Right atrium auricular region (tissue), 2 donors: Measurements from ENCODE around the gene LRRK2. TPM values are rescaled to one million over a fixed set of nuclear protein-coding genes. Genes with fewer than 3 reads are reported as not detected.

Experiments
- DNase-seq: peaks from one replicate; pipeline ENCODE4 v3.0.0-alpha.2; 2019; ENCODE audit warnings: low spot score
- H3K27ac ChIP-seq, 2 donors: fragments of 200-600 bp; sonication (generic); 1 replicate in 1 of 2; 2 replicates in 1 of 2; pipeline ENCODE4 v1.5.1; 2016 to 2019
- H3K27me3 ChIP-seq, 2 donors: fragments of 200-600 bp; sonication (generic); one replicate each; pipeline versions ENCODE4 v1.5.1 to v1.6.0; 2017 to 2019
- H3K36me3 ChIP-seq: fragments of 200-600 bp; sonication (generic); one replicate; pipeline ENCODE4 v1.5.1; 2016
- H3K4me1 ChIP-seq, 2 donors: fragments of 200-600 bp; sonication (generic); one replicate each; pipeline versions ENCODE4 v1.5.1 to v1.6.0; 2017 to 2019
- H3K4me3 ChIP-seq, 2 donors: fragments of 200-600 bp; sonication (generic); 1 replicate in 1 of 2; 2 replicates in 1 of 2; pipeline ENCODE4 v1.5.1; 2017 to 2019; ENCODE audit warnings: mild to moderate bottlenecking in 1 of 2, moderate library complexity in 1 of 2
- H3K9me3 ChIP-seq, 2 donors: fragments of 200-600 bp; sonication (generic); one replicate each; pipeline ENCODE4 v1.5.1; 2019
- total RNA-seq, 2 donors: library from RNA; depleted of rRNA; stranded (reverse); fragments of >200 nt; gene quantifications; one replicate each; pipeline ENCODE4 v1.1.0, GENCODE V29; 2016
- TF ChIP-seq, protein P1 (sequence below), 2 donors: fragments of 200-600 bp; sonication (generic); IDR thresholded peaks; one replicate each; pipeline ENCODE4 v1.5.1; 2019; ENCODE audit warnings: antibody characterized with exemption in 2 of 2

LRRK2 gene
- total RNA-seq, 2 donors from 2014 or later = 7.1 to 8.6 TPM

DNA sequence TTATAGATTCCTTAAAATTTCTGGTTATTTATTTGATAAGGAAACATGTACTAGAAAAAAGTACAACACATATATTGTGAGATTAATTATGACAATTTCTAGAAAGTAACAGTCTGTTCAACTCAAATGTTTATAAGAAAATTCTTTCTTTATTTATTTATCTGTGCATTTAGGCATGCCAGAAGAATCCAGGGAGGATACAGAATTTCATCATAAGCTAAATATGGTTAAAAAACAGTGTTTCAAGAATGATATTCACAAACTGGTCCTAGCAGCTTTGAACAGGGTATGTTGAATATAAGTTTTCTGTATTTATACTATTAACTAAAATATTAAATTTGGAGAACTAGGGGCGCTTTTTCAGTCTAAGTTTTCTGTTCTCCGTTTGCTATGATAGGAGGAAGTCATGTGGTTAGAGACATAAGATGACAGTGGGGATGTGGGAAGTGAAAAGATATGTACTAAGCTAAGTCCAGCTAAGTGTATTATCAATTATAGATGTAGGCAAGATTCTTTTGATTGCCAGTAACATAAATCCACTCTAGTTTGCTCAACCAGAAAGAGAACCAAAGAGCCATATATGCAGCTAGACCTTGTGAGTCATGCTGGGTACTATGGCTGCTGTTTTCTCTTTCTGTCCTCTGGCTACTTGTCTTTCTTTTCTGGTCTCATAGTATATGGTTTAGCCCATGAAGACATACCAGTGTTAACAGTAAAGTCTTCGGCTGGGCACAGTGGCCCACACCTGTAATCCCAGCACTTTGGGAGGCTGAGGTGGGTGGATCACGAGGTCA is 39.0 kb downstream of the LRRK2 start:
- no peak overlapping the region for H3K4me3 ChIP-seq
- H3K27ac ChIP-seq = no peak overlapping the region
- peaks cover 0 to 8% of the 10 kb centered on the region in 2 donors for H3K9me3 ChIP-seq
- H3K27me3 ChIP-seq = no peaks in the 10 kb centered on the region
- H3K36me3 ChIP-seq = peaks cover 7% of the 10 kb centered on the region
- no peak for DNase-seq
- no peaks in the 10 kb centered on the region for H3K4me1 ChIP-seq
- TF ChIP-seq, protein P1, sequence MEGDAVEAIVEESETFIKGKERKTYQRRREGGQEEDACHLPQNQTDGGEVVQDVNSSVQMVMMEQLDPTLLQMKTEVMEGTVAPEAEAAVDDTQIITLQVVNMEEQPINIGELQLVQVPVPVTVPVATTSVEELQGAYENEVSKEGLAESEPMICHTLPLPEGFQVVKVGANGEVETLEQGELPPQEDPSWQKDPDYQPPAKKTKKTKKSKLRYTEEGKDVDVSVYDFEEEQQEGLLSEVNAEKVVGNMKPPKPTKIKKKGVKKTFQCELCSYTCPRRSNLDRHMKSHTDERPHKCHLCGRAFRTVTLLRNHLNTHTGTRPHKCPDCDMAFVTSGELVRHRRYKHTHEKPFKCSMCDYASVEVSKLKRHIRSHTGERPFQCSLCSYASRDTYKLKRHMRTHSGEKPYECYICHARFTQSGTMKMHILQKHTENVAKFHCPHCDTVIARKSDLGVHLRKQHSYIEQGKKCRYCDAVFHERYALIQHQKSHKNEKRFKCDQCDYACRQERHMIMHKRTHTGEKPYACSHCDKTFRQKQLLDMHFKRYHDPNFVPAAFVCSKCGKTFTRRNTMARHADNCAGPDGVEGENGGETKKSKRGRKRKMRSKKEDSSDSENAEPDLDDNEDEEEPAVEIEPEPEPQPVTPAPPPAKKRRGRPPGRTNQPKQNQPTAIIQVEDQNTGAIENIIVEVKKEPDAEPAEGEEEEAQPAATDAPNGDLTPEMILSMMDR (IDR thresholded peaks at IDR 0.05) = no peak

DNA sequence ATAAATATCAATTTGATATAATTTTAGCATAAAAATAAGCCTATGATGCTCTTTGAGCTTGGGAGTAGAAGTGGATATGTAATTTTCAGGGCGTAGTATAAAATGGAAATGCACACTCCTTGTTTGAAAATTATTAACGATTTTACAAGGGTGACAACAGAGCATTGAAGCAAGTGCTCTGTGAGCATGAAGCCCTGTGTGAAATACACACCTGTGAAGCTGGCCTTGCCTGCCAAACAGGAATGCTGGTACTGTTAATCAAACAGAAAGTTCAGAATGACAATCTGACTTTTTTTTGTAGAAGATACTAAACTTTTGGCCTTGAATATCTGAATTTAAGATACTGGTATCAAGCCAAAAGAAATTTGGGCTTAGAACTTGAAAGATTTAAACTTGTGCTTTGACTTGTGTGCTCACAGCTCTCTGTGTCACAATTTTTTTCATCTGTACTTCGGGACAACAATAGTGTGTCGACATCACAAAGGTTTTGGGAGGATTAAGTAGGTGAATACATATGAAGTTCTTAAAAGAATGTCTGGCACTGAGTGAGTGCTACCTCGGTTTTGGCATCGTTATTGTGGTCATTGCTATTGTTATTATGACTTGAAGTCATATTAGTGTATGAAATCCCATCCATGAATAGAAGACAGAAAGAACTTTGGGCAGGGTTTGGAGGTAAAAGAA is 47.3 kb downstream of the LRRK2 start:
- Histone ChIP-seq H3K9me3 (no peaks in the 10 kb centered on the region), H3K4me1 (no peaks in the 10 kb centered on the region), H3K36me3 (no peaks in the 10 kb centered on the region), H3K27me3 (no peaks in the 10 kb centered on the region), H3K27ac (no peak overlapping the region), H3K4me3 (no peak overlapping the region)
- TF ChIP-seq, protein P1 (IDR thresholded peaks at IDR 0.05) = no peak
- no peak for DNase-seq

DNA sequence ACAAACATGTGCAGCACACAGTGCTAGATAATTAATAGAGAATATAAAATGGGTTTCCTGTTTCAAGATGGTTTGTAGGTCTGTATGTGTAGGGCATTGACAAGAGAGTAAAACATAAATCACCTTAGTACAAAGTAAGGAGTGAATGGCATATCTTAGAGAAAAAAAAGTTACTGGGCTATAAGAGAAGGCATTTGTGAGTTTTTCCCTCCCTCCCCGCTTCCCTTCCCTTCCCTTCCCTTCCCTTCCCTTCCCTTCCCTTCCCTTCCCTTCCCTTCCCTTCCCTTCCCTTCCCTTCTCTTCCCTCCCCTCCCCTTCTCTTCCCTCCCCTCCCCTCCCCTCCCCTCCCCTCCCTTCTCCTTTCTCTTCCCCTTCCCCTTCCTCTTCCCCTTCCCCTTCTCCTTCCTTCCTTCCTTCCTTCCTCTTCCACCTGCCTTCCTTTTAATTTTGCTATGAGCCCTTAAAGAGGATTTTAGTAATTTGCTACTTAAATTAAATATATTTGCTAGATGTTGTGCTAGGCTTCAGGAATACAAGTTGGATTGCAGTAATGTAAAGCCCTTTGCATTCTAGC is 57.1 kb downstream of the LRRK2 start:
- Histone ChIP-seq H3K9me3 (no peaks in the 10 kb centered on the region), H3K36me3 (peaks cover 22% of the 10 kb centered on the region), H3K27ac (no peak overlapping the region), H3K4me1 (no peaks in the 10 kb centered on the region), H3K27me3 (no peaks in the 10 kb centered on the region), H3K4me3 (no peak overlapping the region)
- TF ChIP-seq, protein P1 (IDR thresholded peaks at IDR 0.05) = no peak
- DNase-seq = no peak

DNA sequence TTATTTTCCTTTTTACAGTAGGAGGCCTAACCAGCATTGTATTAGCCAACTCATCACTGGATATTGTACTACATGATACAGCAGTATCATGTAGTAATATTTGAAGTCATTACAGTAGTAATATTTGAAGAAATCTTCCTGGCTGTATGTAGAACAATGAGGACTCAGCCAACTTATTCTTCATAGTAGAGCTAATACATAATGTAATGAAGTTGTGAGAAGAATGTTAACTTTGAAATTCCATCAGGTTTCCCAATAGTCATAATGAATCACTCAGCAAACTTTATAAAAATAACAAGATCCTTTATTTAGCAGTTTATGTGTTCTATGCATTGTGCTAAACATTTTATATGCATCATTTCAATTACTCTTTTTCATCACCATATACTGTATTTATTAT is 61.8 kb downstream of the LRRK2 start:
- TF ChIP-seq, protein P1 (IDR thresholded peaks at IDR 0.05) = no peak
- no peak overlapping the region for H3K27ac ChIP-seq
- H3K9me3 ChIP-seq = peaks cover 0 to 12% of the 10 kb centered on the region in 2 donors
- H3K36me3 ChIP-seq = peaks cover 39% of the 10 kb centered on the region
- no peaks in the 10 kb centered on the region for H3K4me1 ChIP-seq
- H3K4me3 ChIP-seq = no peak overlapping the region
- no peaks in the 10 kb centered on the region for H3K27me3 ChIP-seq
- no peak for DNase-seq

DNA sequence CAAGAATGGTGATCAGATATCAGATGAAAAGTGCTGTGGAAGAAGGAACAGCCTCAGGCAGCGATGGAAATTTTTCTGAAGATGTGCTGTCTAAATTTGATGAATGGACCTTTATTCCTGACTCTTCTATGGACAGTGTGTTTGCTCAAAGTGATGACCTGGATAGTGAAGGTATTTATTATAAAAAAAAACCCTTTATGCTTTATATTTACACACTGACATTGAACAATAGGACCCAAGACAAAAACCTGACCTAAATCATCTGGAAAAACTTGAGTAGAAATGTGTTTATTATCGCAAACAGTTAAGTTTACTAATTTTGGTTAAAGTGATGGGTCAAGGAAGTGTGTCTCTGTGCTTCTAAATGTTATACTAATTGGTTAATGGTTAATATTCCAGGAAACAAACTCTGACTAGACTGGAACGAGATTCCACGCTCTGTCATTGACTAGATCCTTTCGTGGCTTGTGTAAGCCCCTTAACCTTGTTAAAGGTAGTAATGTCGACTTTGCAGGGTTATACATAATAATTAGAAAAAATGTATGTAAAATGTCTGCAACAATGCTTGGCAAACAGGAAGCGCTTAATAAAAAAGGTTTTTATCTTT is 62.7 kb downstream of the LRRK2 start:
- no peak overlapping the region for H3K27ac ChIP-seq
- H3K9me3 ChIP-seq = peaks cover 0 to 12% of the 10 kb centered on the region in 2 donors
- peaks cover 39% of the 10 kb centered on the region for H3K36me3 ChIP-seq
- H3K27me3 ChIP-seq = no peaks in the 10 kb centered on the region
- TF ChIP-seq, protein P1 (IDR thresholded peaks at IDR 0.05) = no peak
- H3K4me1 ChIP-seq = no peaks in the 10 kb centered on the region
- DNase-seq = no peak
- no peak overlapping the region for H3K4me3 ChIP-seq
